ENCODE data around the gene KCNQ5. TPM values are rescaled to one million over a fixed set of nuclear protein-coding genes. Genes with fewer than 3 reads are reported as not detected.
"Not testable (repeated sequence)": the region's sequence is repeated elsewhere in the genome, so short reads cannot be mapped to it uniquely, and the experiment has no call there.

KCNQ5 gene
- total RNA-seq, 1 experiment from 2014 or later: 0.27 TPM

DNA sequence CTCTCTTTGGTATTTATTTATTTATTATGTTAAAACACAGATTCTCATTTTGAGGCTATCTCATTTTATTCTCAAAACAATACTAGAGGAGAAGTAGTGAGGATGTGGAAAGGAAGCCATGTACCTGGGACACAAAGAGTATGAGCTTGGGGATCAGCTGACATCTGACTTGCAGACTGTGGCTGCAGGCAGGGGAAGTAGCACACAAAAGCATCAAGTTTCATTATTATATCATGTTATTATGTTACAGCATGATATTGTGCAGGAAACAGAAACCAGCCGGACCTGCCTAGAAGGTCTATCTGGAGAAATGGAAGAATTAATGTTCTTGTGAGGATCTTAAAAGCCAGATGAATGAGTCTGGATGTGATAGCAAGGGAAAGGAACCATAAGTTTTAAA is 355.2 kb downstream of the KCNQ5 start:
- no peak for DNase-seq (ENCODE audit: low read depth)
- in situ Hi-C loops (cut with HindIII; ENCODE audit: low pct_unique_long_range_greater_than_20kb, low sequenced_read_pairs): no loop called here

- in situ Hi-C loops (cut with HindIII; ENCODE audit: low pct_unique_long_range_greater_than_20kb, low sequenced_read_pairs): not testable (repeated sequence)
Measured at GRCh38 chr6:72978808-72979207, 356.9 kb downstream of the KCNQ5 start.

DNA sequence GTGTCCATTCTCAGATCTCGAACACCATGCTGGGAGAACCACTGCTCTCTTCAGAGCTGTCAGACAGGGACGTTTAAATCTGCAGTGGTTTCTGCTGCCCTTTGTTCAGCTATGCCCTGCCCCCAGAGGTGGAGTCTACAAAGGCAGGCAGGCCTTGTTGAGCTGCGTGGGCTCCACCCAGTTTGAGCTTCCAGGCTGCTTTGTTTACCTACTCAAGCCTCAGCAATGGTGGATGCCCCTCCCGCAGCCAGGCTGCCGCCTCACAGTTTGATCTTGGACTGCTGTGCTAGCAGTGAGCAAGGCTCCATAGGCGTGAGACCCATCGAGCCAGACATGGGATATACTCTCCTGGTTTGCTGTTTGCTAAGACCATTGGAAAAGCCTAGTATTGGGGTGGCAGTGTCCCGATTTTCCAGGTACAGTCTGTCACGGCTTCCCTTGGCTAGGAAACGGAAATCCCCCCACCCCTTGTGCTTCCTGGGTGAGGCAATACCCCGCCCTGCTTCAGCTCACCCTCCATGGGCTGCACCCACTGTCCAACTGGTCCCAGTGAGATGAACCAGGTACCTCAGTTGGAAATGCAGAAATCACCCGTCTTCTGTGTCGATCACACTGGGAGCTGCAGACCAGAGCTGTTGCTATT is 362.4 kb downstream of the KCNQ5 start:
- in situ Hi-C loops (cut with HindIII; ENCODE audit: low pct_unique_long_range_greater_than_20kb, low sequenced_read_pairs); DNase-seq (ENCODE audit: low read depth): not testable (repeated sequence)

More at GRCh38 chr6:72978808-72979207, 356.9 kb downstream of the KCNQ5 start:
- not testable (repeated sequence) for DNase-seq (ENCODE audit: low read depth)

DNA sequence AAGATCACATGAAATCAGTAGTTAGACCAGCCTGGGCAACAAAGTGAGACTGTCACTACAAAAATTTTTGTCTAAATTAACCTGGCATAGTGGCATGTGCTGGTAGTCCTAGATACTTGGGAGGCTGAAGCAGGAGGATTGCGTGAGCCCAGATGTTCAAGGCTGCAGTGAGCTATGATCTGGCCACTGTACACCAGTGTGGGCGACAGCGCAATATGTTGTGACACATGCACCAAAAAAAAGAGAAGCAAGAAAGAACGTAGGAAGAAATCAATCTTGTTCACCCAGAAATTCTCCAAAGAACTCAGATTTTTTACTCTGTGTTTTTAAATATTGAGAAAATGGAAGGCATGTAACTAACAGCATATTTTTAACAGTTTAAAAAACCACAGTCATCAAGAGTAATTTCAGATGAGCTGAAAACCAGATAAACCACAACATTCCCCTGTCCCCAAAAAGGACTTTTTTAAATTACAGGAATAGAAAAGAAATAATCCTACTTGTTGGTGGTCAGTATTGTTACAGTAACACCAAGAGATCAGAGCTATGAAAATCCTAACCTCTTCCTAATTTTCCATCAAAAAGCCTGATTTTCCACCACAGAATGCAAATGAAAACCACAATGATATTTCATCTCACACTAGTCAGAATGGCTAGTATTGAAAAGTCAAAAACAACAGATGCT is 363.3 kb downstream of the KCNQ5 start:
- in situ Hi-C loops (cut with HindIII; ENCODE audit: low pct_unique_long_range_greater_than_20kb, low sequenced_read_pairs): no loop called here
- no peak for DNase-seq (ENCODE audit: low read depth)

- DNase-seq (ENCODE audit: low read depth): no peak
- in situ Hi-C loops (cut with HindIII; ENCODE audit: low pct_unique_long_range_greater_than_20kb, low sequenced_read_pairs): no loop called here
Measured at GRCh38 chr6:72987301-72987700, 365.4 kb downstream of the KCNQ5 start.

GRCh38 chr6:72999995-73000394 is 378.1 kb downstream of the KCNQ5 start:
- in situ Hi-C loops (cut with HindIII; ENCODE audit: low pct_unique_long_range_greater_than_20kb, low sequenced_read_pairs): no loop called here
- DNase-seq (ENCODE audit: low read depth): no peak

- no peak for DNase-seq (ENCODE audit: low read depth)
- in situ Hi-C loops (cut with HindIII; ENCODE audit: low pct_unique_long_range_greater_than_20kb, low sequenced_read_pairs): no loop called here
Measured at GRCh38 chr6:73000460-73000859, 378.6 kb downstream of the KCNQ5 start.

DNA sequence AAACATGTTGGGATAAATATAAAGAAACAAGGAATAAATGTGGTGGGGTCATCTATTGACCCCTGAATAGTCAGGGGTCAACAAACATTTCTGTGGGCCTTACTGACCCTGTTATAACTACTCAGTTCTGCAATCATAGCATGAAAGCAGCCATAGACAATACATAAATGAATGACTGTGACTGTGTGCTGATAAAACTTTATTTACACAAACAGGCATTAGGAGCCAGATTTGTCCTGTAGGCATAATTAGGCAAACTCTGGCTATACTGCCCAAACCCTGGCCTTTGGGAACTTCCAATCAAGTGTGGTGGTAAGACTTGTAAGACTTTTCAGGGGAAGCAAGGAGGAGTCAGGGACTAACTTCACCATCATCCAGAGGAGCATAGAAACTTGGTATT is 380.7 kb downstream of the KCNQ5 start:
- in situ Hi-C loops (cut with HindIII; ENCODE audit: low pct_unique_long_range_greater_than_20kb, low sequenced_read_pairs): no loop called here
- DNase-seq (ENCODE audit: low read depth): no peak

- DNase-seq (ENCODE audit: low read depth): no peak
- in situ Hi-C loops (cut with HindIII; ENCODE audit: low pct_unique_long_range_greater_than_20kb, low sequenced_read_pairs): no loop called here
Measured at GRCh38 chr6:73003302-73003701, 381.4 kb downstream of the KCNQ5 start.

- in situ Hi-C loops (cut with HindIII; ENCODE audit: low pct_unique_long_range_greater_than_20kb, low sequenced_read_pairs): no loop called here
- no peak for DNase-seq (ENCODE audit: low read depth)
Measured at GRCh38 chr6:73004231-73004630, 382.4 kb downstream of the KCNQ5 start.

DNA sequence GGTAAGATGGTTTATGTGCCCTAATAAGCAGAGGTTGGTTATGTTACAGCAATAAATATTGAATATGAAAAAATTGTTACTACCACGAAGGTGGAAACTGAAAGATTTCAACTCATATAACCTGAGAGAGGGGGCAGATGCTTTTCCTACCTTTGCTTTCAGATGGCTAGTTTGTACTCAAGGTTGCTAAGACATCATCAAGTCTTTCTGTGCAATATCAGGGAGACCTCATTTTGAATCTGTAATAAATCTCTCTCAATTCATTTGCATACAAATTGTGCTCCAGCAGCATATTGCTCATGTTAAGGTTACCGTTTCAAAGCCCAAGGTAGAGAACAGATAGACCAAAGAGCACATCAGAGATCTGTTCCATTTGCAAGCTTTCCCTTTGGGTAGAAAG is 383.0 kb downstream of the KCNQ5 start:
- in situ Hi-C loops (cut with HindIII; ENCODE audit: low pct_unique_long_range_greater_than_20kb, low sequenced_read_pairs): no loop called here
- DNase-seq (ENCODE audit: low read depth): no peak

GRCh38 chr6:73006146-73006545 is 384.3 kb downstream of the KCNQ5 start:
- in situ Hi-C loops (cut with HindIII; ENCODE audit: low pct_unique_long_range_greater_than_20kb, low sequenced_read_pairs): no loop called here

GRCh38 chr6:73011945-73012344 is 390.1 kb downstream of the KCNQ5 start:
- in situ Hi-C loops (cut with HindIII; ENCODE audit: low pct_unique_long_range_greater_than_20kb, low sequenced_read_pairs): no loop called here
- no peak for DNase-seq (ENCODE audit: low read depth)

More at GRCh38 chr6:73006146-73006545, 384.3 kb downstream of the KCNQ5 start:
- no peak for DNase-seq (ENCODE audit: low read depth)

DNA sequence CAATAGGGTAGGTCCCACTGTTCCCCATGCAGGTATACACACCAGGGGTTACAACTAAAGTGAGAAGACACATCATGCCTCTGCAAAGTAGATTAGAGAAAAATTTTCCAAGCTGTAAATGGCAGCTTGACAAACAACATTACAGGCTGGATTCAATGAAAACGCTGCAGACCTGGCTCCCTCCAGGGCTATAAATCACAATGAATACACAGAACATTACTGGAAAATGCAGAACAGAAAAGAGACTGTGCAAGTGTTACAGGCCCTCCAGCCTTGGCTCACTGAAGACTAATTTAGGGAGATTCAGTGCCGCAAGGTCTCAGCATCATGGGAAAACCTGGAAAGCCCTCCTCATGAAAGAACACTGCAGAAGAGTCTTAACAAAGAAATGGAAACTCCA is 395.6 kb downstream of the KCNQ5 start:
- in situ Hi-C loops (cut with HindIII; ENCODE audit: low pct_unique_long_range_greater_than_20kb, low sequenced_read_pairs): no loop called here

GRCh38 chr6:73024598-73024997 is 402.7 kb downstream of the KCNQ5 start:
- in situ Hi-C loops (cut with HindIII; ENCODE audit: low pct_unique_long_range_greater_than_20kb, low sequenced_read_pairs): no loop called here
- DNase-seq (ENCODE audit: low read depth): no peak

More for the DNA sequence above, 395.6 kb downstream of the KCNQ5 start:
- DNase-seq (ENCODE audit: low read depth): no peak

GRCh38 chr6:73027691-73028090 is 405.8 kb downstream of the KCNQ5 start:
- no peak for DNase-seq (ENCODE audit: low read depth)
- in situ Hi-C loops (cut with HindIII; ENCODE audit: low pct_unique_long_range_greater_than_20kb, low sequenced_read_pairs): no loop called here

DNA sequence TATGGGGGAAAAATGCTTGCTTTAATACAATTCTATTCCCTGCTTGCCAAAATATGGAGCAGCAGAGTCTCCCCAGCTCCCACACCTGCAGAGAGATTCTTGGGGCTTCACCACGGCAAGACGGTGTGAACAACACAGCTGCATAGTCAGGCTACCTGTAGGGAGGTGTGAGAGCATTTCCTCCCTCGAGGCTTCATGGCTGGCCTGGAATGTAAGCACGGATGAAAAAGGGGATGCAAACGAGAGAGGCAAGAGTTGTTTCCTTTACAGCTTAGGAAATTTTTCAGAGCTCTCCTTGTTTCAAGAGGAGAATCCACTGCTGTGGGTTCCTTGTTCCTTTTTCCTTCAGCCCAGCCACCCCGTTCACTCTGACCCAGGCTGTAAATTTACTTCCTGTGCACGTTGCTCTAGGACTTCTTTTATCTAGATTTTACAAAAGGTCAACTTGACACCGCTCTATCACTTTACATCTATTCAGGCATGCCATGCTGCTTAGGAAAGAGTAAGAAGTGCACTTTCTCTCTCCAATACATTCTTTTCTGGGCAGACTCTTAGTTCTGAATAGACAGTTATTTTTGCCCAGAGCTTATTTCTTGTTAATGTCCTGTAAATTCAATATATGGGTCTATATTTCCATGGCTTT is 406.4 kb downstream of the KCNQ5 start:
- in situ Hi-C loops (cut with HindIII; ENCODE audit: low pct_unique_long_range_greater_than_20kb, low sequenced_read_pairs): no loop called here
- DNase-seq (ENCODE audit: low read depth): no peak

GRCh38 chr6:73028893-73029450 is 407.1 kb downstream of the KCNQ5 start:
- no peak for DNase-seq (ENCODE audit: low read depth)
- in situ Hi-C loops (cut with HindIII; ENCODE audit: low pct_unique_long_range_greater_than_20kb, low sequenced_read_pairs): no loop called here

DNA sequence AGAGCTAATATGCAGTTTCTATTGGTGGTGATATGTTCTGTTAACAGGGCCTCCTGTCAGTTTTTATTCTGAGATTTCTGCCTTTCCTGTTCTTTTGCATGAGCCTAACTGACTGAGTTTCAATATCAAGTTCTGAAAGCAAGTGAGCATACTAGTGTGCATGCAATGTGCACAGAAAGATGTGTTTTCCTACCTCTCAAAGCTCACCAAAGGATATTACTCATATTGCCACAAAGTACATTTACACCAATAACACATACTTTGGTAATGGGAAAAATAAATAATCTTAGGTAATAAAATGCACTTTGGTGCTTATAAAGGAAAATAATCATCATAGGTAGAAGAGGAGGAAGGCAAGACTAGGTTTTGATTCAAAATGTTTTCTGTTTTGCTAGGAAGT is 408.4 kb downstream of the KCNQ5 start:
- DNase-seq (ENCODE audit: low read depth): no peak
- in situ Hi-C loops (cut with HindIII; ENCODE audit: low pct_unique_long_range_greater_than_20kb, low sequenced_read_pairs): no loop called here

All from Caki2 (cell line).